Mucosa of rectum (tissue), 2 donors: Measurements from ENCODE around the gene TRIM15.

Experiments used
- H3K27ac ChIP-seq, 2 donors: one replicate each; pipeline ENCODE4 v1.7.0; 2013; ENCODE audit warnings: inconsistent platforms in 2 of 2, low read depth in 2 of 2, low read length in 2 of 2
- H3K27me3 ChIP-seq, 2 donors: one replicate each; pipeline ENCODE4 v1.7.0; 2013; ENCODE audit warnings: low read length in 2 of 2; ENCODE audit not compliant: control insufficient read depth in 2 of 2, insufficient read depth in 2 of 2
- H3K36me3 ChIP-seq, 2 donors: one replicate each; pipeline ENCODE4 v1.7.0; 2013; ENCODE audit warnings: low read length in 2 of 2; ENCODE audit not compliant: control insufficient read depth in 2 of 2, insufficient read depth in 2 of 2
- H3K4me1 ChIP-seq, 2 donors: one replicate each; pipeline ENCODE4 v1.7.0; 2013; ENCODE audit warnings: low read length in 2 of 2, mild to moderate bottlenecking in 1 of 2; ENCODE audit not compliant: control insufficient read depth in 2 of 2, insufficient read depth in 2 of 2
- H3K4me3 ChIP-seq, 2 donors: one replicate each; pipeline ENCODE4 v1.7.0; 2013; ENCODE audit warnings: low read length in 2 of 2
- H3K9ac ChIP-seq, 2 donors: one replicate each; pipeline ENCODE4 v1.7.0; 2013; ENCODE audit warnings: low read length in 2 of 2, low read depth in 1 of 2, mild to moderate bottlenecking in 1 of 2
- H3K9me3 ChIP-seq, 2 donors: one replicate each; pipeline ENCODE4 v1.7.0; 2013; ENCODE audit warnings: low read length in 2 of 2; ENCODE audit not compliant: control insufficient read depth in 2 of 2
- donor health status: healthy.
- donor health status: Normal muscosa, but diverticular disease.

Gene TRIM15

DNA sequence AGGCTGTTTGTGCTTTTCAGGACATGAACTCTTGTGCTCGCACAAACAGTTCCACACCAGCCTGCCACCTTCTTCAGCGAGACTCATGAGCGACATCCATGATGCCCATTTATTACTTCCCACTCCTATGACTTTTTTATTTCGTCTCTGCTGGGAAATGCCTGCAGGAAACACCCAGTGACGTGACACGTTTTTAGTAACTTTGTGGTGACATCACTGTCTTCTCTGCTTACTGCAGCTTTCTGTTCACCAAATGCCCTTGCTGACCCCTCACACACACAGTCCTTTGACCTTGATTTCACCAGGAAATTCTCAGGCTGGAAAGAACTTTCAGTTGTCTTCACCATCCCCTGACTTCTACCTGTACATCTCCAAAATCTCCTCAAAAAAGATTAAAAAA lies 18.5 kb upstream of the TRIM15 start:
- Histone ChIP-seq H3K9ac (no peak overlapping the region), H3K4me3 (no peak overlapping the region), H3K9me3 (no peaks in the 10 kb centered on the region), H3K36me3 (no peaks in the 10 kb centered on the region), H3K4me1 (peaks cover 7 to 11% of the 10 kb centered on the region in 2 donors), H3K27me3 (no peaks in the 10 kb centered on the region), H3K27ac (no peak overlapping the region)

GRCh38 chr6:30145818-30146217 lies 17.5 kb upstream of the TRIM15 start:
- Histone ChIP-seq H3K27ac (no peak overlapping the region), H3K4me3 (no peak overlapping the region), H3K9me3 (no peaks in the 10 kb centered on the region), H3K36me3 (no peaks in the 10 kb centered on the region), H3K27me3 (no peaks in the 10 kb centered on the region), H3K9ac (no peak overlapping the region), H3K4me1 (peaks cover 7 to 11% of the 10 kb centered on the region in 2 donors)

GRCh38 chr6:30147096-30147495 lies 16.2 kb upstream of the TRIM15 start:
- H3K27ac ChIP-seq, result no peak overlapping the region
- peaks cover 7 to 14% of the 10 kb centered on the region in 2 donors for H3K4me1 ChIP-seq
- no peaks in the 10 kb centered on the region for H3K9me3 ChIP-seq
- H3K9ac ChIP-seq, result no peak overlapping the region
- no peaks in the 10 kb centered on the region for H3K36me3 ChIP-seq
- H3K4me3 ChIP-seq, result no peak overlapping the region
- no peaks in the 10 kb centered on the region for H3K27me3 ChIP-seq

DNA sequence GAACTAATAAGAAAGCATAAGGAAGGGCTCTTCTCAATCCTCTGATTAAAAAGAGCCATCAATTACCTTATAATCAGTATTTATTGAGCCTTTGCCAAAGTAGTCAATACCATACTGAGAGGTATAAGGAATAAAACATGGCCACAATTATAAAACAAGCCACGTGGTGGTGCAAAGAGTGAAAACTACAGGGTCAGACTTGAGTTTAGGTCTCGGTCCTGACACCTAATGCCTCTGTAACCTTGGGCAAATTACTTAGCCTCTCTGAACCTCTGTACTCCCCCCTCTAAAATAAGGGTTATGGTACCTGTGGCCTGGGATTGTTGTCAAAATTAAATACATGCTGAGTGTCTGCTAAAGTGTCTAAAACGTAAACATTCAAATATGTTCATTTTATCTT lies 14.1 kb upstream of the TRIM15 start:
- Histone ChIP-seq H3K36me3 (no peaks in the 10 kb centered on the region), H3K27me3 (no peaks in the 10 kb centered on the region), H3K4me3 (no peak overlapping the region), H3K27ac (no peak overlapping the region), H3K9me3 (no peaks in the 10 kb centered on the region), H3K4me1 (peaks cover 14 to 20% of the 10 kb centered on the region in 2 donors), H3K9ac (no peak overlapping the region)

- Histone ChIP-seq H3K9ac (no peak overlapping the region), H3K27ac (no peak overlapping the region), H3K36me3 (no peaks in the 10 kb centered on the region), H3K4me1 (peaks cover 12 to 20% of the 10 kb centered on the region in 2 donors), H3K4me3 (no peak overlapping the region), H3K27me3 (no peaks in the 10 kb centered on the region), H3K9me3 (no peaks in the 10 kb centered on the region)
These were observed 13.3 kb upstream of the TRIM15 start for GRCh38 chr6:30149858-30150550.

- Histone ChIP-seq H3K36me3 (no peaks in the 10 kb centered on the region), H3K4me1 (peaks cover 16 to 26% of the 10 kb centered on the region in 2 donors), H3K27me3 (no peaks in the 10 kb centered on the region), H3K9ac (no peak overlapping the region), H3K9me3 (no peaks in the 10 kb centered on the region), H3K27ac (no peak overlapping the region), H3K4me3 (no peak overlapping the region)
These were observed 12.5 kb upstream of the TRIM15 start for GRCh38 chr6:30150671-30151395.

GRCh38 chr6:30151580-30151979 lies 11.8 kb upstream of the TRIM15 start:
- Histone ChIP-seq H3K4me3 (no peak overlapping the region), H3K9me3 (no peaks in the 10 kb centered on the region), H3K36me3 (no peaks in the 10 kb centered on the region), H3K4me1 (peaks cover 21 to 29% of the 10 kb centered on the region in 2 donors), H3K9ac (no peak overlapping the region), H3K27me3 (no peaks in the 10 kb centered on the region), H3K27ac (no peak overlapping the region)

- no peaks in the 10 kb centered on the region for H3K27me3 ChIP-seq
- no peak overlapping the region for H3K27ac ChIP-seq
- peaks cover 25 to 34% of the 10 kb centered on the region in 2 donors for H3K4me1 ChIP-seq
- no peaks in the 10 kb centered on the region for H3K36me3 ChIP-seq
- no peak overlapping the region for H3K9ac ChIP-seq
- H3K9me3 ChIP-seq, result no peaks in the 10 kb centered on the region
- H3K4me3 ChIP-seq, result no peak overlapping the region
These were observed 11.2 kb upstream of the TRIM15 start for GRCh38 chr6:30152016-30152673.

GRCh38 chr6:30152910-30153610 lies 10.3 kb upstream of the TRIM15 start:
- Histone ChIP-seq H3K27me3 (no peaks in the 10 kb centered on the region), H3K27ac (no peak overlapping the region), H3K9ac (no peak overlapping the region), H3K9me3 (no peaks in the 10 kb centered on the region), H3K4me1 (peaks cover 25 to 34% of the 10 kb centered on the region in 2 donors), H3K4me3 (no peak overlapping the region), H3K36me3 (no peaks in the 10 kb centered on the region)

DNA sequence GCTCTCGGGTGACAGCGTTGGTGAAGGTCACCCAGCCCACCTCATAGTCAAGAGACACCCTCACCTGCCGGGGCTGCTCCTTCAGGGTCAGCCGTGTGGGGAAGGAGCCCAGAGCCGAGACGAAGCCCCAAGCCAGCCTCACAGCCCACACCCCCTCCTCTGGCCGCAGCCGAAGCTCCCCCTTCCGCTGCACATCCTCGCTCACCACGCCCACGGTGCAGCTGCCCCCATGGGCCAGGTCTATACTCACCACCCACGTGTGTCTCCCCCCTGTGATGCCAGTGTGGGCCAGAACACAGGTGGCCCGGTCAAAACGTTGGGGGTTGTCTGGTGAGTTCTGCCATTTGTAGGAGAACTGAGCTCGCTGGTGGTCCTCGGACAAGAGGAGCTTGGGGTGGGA lies 9.3 kb upstream of the TRIM15 start:
- H3K27me3 ChIP-seq, result no peaks in the 10 kb centered on the region
- no peaks in the 10 kb centered on the region for H3K9me3 ChIP-seq
- peak overlapping the region in 1 of 2 donors; percentile 57 for H3K4me3 ChIP-seq
- H3K36me3 ChIP-seq, result no peaks in the 10 kb centered on the region
- H3K4me1 ChIP-seq, result peaks cover 25 to 34% of the 10 kb centered on the region in 2 donors
- H3K27ac ChIP-seq, result peak overlapping the region; percentile 83 to 86
- H3K9ac ChIP-seq, result no peak overlapping the region
